GM06990 (cell line): ENCODE results near the gene FAM222A.

ENCODE experiments used
- DNase-seq: peaks from one replicate; pipeline ENCODE4 v3.0.0-alpha.2; 2011; ENCODE audit not compliant: insufficient read length; ENCODE audit errors: extremely low read depth
- H3K27me3 ChIP-seq: replicated peaks from 2 replicates; pipeline ENCODE4 v1.6.0; 2011; ENCODE audit warnings: low read length; ENCODE audit not compliant: control insufficient read depth, insufficient read depth
- H3K36me3 ChIP-seq: 2 replicates; pipeline ENCODE4 v1.5.1; 2011; ENCODE audit warnings: low read length; ENCODE audit not compliant: control insufficient read depth, insufficient read depth
- H3K4me3 ChIP-seq: replicated peaks from 2 replicates; pipeline ENCODE4 v1.5.1; 2011; ENCODE audit warnings: low read depth, mild to moderate bottlenecking, control low read depth, low read length
- TF ChIP-seq, protein P1 (sequence below): IDR thresholded peaks from 2 replicates; pipeline ENCODE4 v1.5.1; 2011; ENCODE audit warnings: low read length, control low read depth, mild to moderate bottlenecking, inconsistent platforms; ENCODE audit not compliant: insufficient read depth, poor library complexity, severe bottlenecking

The FAM222A gene

GRCh38 chr12:109708939-109709338 lies 4.7 kb upstream of the FAM222A start:
- DNase-seq, result no peak
- TF ChIP-seq, protein P1, sequence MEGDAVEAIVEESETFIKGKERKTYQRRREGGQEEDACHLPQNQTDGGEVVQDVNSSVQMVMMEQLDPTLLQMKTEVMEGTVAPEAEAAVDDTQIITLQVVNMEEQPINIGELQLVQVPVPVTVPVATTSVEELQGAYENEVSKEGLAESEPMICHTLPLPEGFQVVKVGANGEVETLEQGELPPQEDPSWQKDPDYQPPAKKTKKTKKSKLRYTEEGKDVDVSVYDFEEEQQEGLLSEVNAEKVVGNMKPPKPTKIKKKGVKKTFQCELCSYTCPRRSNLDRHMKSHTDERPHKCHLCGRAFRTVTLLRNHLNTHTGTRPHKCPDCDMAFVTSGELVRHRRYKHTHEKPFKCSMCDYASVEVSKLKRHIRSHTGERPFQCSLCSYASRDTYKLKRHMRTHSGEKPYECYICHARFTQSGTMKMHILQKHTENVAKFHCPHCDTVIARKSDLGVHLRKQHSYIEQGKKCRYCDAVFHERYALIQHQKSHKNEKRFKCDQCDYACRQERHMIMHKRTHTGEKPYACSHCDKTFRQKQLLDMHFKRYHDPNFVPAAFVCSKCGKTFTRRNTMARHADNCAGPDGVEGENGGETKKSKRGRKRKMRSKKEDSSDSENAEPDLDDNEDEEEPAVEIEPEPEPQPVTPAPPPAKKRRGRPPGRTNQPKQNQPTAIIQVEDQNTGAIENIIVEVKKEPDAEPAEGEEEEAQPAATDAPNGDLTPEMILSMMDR, result no peak
- Histone ChIP-seq H3K27me3 (peaks cover 1% of the 10 kb centered on the region; the same call in 1 of the 2 replicates), H3K36me3 (no peaks in the 10 kb centered on the region), H3K4me3 (no peak overlapping the region)

DNA sequence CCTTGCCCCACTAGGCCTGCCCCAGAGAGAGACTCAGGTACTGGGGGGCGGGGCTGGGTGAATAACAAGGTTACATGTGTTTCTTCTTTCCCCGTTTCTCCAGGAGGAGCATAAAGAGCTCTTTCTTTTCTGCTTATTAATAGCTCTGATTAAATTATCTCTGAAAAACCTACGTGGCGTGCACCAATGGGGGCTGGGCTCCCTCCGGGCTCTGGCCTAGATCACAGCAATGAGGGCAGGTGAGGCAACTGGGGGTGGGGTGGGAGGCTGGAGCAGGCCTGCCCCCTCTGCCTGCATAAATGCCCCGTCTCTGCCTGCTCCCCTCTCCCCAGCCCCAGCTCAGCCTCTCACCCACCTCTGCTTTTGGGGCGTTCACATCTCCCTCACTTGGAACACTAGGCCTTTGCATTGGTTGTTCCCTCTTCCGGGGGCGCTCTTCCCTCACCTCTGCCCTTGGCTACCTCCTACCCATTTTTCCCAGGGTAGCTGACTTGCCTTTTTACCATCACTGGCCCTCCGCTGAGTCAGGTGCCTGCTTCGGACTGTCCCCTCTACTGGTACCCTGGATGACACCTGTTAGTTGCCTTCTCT lies 4.1 kb upstream of the FAM222A start:
- no peak for DNase-seq
- TF ChIP-seq, protein P1, result no peak
- no peaks in the 10 kb centered on the region for H3K36me3 ChIP-seq
- H3K27me3 ChIP-seq, result peaks cover 1% of the 10 kb centered on the region; the same call in 1 of the 2 replicates
- H3K4me3 ChIP-seq, result no peak overlapping the region

DNA sequence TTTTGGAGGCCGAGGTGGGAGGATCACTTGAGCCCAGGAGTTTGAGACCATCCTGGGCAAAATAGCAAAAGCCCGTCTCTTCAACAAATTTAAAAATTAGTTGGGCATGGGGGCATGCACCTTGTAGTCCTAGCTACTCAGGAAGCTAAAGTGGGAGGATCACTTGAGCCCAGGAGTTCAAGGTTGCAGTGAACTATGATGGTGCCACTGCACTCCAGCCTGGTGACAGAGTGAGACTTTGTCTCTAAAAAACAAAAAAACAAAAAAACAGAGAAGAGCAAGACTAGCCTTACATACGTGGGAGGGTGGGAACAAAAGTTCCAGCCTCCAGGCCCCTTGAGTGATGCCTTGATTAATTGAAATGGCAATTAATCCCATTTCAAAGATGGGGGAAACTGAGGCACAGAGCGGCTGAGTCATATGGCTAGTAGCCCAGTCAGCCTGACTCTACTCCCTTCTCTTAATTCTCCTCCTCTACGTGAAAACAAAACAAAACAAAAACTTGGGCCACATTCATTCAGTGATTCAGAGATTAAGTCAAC lies 3.3 kb upstream of the FAM222A start:
- DNase-seq, result no peak
- no peaks in the 10 kb centered on the region for H3K36me3 ChIP-seq
- peaks cover 1% of the 10 kb centered on the region; the same call in 1 of the 2 replicates for H3K27me3 ChIP-seq
- TF ChIP-seq, protein P1, result no peak
- H3K4me3 ChIP-seq, result no peak overlapping the region

DNA sequence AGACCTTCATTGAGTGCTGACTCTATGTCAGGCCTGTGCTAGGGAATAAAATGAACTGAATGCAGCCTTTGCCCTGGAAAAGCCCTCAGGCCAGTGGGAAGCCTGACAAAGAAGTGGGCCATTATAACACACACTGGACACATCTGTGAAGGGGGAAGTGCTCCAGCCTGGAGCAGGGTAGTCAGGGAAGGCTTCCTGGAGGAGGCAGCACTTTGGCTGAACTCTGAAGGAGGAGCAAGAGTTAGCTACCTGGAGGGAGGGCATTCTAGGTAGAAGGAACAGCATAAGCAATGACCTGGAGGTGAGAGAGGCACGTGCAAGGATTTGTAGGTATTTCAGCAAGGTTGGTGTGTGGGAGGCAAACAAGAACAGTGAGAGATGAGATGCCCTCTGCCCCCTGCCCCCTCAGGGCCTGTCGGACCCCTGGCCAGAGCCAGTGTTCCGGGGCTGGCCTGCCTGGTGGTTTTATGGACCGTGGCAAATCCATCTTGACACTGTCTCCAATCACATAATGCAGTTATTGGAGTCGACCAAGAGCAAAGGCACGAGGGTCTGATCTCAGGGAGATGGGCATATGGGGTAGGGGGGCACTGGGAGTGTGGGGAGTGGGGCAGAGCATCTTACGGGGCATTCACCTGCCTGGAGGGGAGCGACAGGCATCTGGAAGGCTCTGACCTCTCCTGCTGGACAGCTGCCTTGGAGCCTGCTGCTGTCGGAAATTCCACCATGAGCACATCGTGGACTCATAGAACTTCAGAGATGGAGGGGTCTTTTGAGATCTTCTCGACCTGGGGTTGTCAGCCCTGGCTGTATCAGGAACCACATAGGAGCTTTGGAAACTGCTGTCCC lies 2.7 kb upstream of the FAM222A start:
- DNase-seq, result no peak
- TF ChIP-seq, protein P1, result no peak
- Histone ChIP-seq H3K4me3 (no peak overlapping the region), H3K27me3 (peaks cover 1% of the 10 kb centered on the region; the same call in 1 of the 2 replicates), H3K36me3 (no peaks in the 10 kb centered on the region)

GRCh38 chr12:109711596-109712461 lies 1.8 kb upstream of the FAM222A start:
- TF ChIP-seq, protein P1, result no peak
- peaks cover 1% of the 10 kb centered on the region; the same call in 1 of the 2 replicates for H3K27me3 ChIP-seq
- no peak overlapping the region for H3K4me3 ChIP-seq
- no peak for DNase-seq
- no peaks in the 10 kb centered on the region for H3K36me3 ChIP-seq
